K562 (cell line): ENCODE measurements around the gene NMRK1. TPM values are rescaled to one million over a fixed set of nuclear protein-coding genes. Genes with fewer than 3 reads are reported as not detected.

ENCODE experiments used
- ATAC-seq: fragments of 200-7000 bp; cut with Tn5 transposase; 3 replicates; pipeline ENCODE4 v1.9.1; 2020; ENCODE audit warnings: moderate library complexity
- BruUV-seq: library from RNA; stranded (reverse); fragments of 400-500 nt; replicated peaks from 2 replicates; lab custom pipeline; 2021; lab: Mats Ljungman, UMichigan
- CTCF ChIA-PET: fragments of 300-600 bp; formaldehyde crosslinking; extraction: SDS; loops from one replicate; lab custom pipeline; 2021; ENCODE audit warnings: low intra/inter-chr PET ratio; lab: Yijun Ruan, JAX
- POLR2A ChIA-PET: fragments of 300-600, 350-650 bp; sonication (Branson Sonifier 250); formaldehyde crosslinking; extraction: SDS; loops from one replicate; lab custom pipeline; 2021; ENCODE audit warnings: antibody characterized with exemption, inconsistent platforms; lab: Yijun Ruan, JAX
- DNase-seq, 4 experiments: peaks; one replicate each; pipeline versions ENCODE4 v3.0.0 to v3.0.0-alpha.2; 2011 to 2018; ENCODE audit warnings: low spot score in 3 of 4, mixed read lengths in 3 of 4; ENCODE audit errors: extremely low read depth in 1 of 4
- FAIRE-seq: peaks from 2 replicates; lab custom pipeline; 2011; peaks lifted over from hg19 to GRCh38; lab: Jason Lieb, UNC
- H2AFZ ChIP-seq: 2 replicates; pipeline ENCODE4 v1.6.0; 2011; ENCODE audit warnings: low read depth, low read length, control low read depth, inconsistent platforms
- H3K27ac ChIP-seq: fragments of 200-600 bp; 3 replicates; pipeline ENCODE4 v1.8.0; 2011; ENCODE audit warnings: low read depth, mild to moderate bottlenecking, control low read depth, inconsistent platforms, low read length, moderate library complexity, mixed read lengths; ENCODE audit errors: extremely low read depth
- H3K27me3 ChIP-seq, 2 experiments: fragments of 300-600 bp in 1 of 2; 2 replicates in 1 of 2; 3 replicates in 1 of 2; pipeline versions ENCODE4 v1.6.0 to v1.8.0; 2011; ENCODE audit warnings: inconsistent platforms in 2 of 2, low read length in 2 of 2, mild to moderate bottlenecking in 1 of 2, mixed read lengths in 1 of 2, moderate library complexity in 1 of 2; ENCODE audit not compliant: control insufficient read depth in 2 of 2, insufficient read depth in 2 of 2
- H3K36me3 ChIP-seq: fragments of 300-600 bp; 3 replicates; pipeline ENCODE4 v1.8.0; 2011; ENCODE audit warnings: mild to moderate bottlenecking, low read length, inconsistent platforms; ENCODE audit not compliant: control insufficient read depth, insufficient read depth
- H3K4me1 ChIP-seq, 2 experiments: fragments of 200-600 bp in 1 of 2; replicated peaks in 1 of 2; 2 replicates in 1 of 2; 3 replicates in 1 of 2; pipeline versions ENCODE4 v1.5.1 to v1.8.0; 2011; ENCODE audit warnings: inconsistent platforms in 2 of 2, low read length in 2 of 2, mild to moderate bottlenecking in 1 of 2, mixed read lengths in 1 of 2, moderate library complexity in 1 of 2; ENCODE audit not compliant: control insufficient read depth in 2 of 2, insufficient read depth in 2 of 2
- H3K4me2 ChIP-seq: 2 replicates; pipeline ENCODE4 v1.6.1; 2011; ENCODE audit warnings: low read length, control low read depth, inconsistent platforms, mixed read lengths; ENCODE audit not compliant: insufficient read depth
- H3K4me3 ChIP-seq: fragments of 200-600 bp; sonication (generic), shearing (Covaris generic); 2 replicates; pipeline ENCODE4 v1.5.1; 2016; ENCODE audit warnings: control low read depth, inconsistent platforms
- H3K79me2 ChIP-seq: fragments of 200-600 bp; 3 replicates; pipeline ENCODE4 v1.8.0; 2011; ENCODE audit warnings: low read length, inconsistent platforms; ENCODE audit not compliant: control insufficient read depth, insufficient read depth
- H3K9ac ChIP-seq, 2 experiments: 2 replicates each; pipeline versions ENCODE4 v1.6.0 to v1.6.1; 2011; ENCODE audit warnings: low read depth in 2 of 2, low read length in 2 of 2, control low read depth in 1 of 2, inconsistent platforms in 1 of 2, mild to moderate bottlenecking in 1 of 2, mixed read lengths in 1 of 2; ENCODE audit not compliant: insufficient read depth in 1 of 2
- H3K9me1 ChIP-seq: one replicate; pipeline ENCODE4 v1.6.0; 2011; ENCODE audit warnings: inconsistent platforms, mild to moderate bottlenecking, low read length, moderate library complexity; ENCODE audit not compliant: control insufficient read depth, insufficient read depth
- H3K9me3 ChIP-seq: replicated peaks from 2 replicates; pipeline ENCODE4 v1.5.1; 2011; ENCODE audit warnings: low read depth, low read length, inconsistent platforms; ENCODE audit not compliant: control insufficient read depth, insufficient read depth
- H4K20me1 ChIP-seq: replicated peaks from 2 replicates; pipeline ENCODE4 v1.6.1; 2011; ENCODE audit warnings: low read length, inconsistent platforms, mixed read lengths; ENCODE audit not compliant: control insufficient read depth, insufficient read depth
- E2F6 ChIP-seq, 2 experiments: IDR thresholded peaks; 2 replicates each; pipeline ENCODE4 v1.6.1; 2011; ENCODE audit warnings: borderline replicate concordance in 1 of 2, control low read depth in 1 of 2, low read depth in 1 of 2, low read length in 1 of 2, mild to moderate bottlenecking in 1 of 2, mixed read lengths in 1 of 2, moderate library complexity in 1 of 2; ENCODE audit not compliant: insufficient read depth in 1 of 2, insufficient read length in 1 of 2, poor library complexity in 1 of 2, severe bottlenecking in 1 of 2; ENCODE audit errors: extremely low read depth in 1 of 2
- FOXK1 ChIP-seq: sonication (generic); formaldehyde crosslinking; IDR thresholded peaks from 2 replicates; pipeline ENCODE4 v1.8.0; 2022; ENCODE audit warnings: missing genetic modification reagents, mild to moderate bottlenecking, borderline replicate concordance
- HOMEZ ChIP-seq: fragments of 250-450 bp; sonication (Bioruptor Pico); IDR thresholded peaks from 2 replicates; pipeline ENCODE4 v1.4.0; 2020; ENCODE audit warnings: mild to moderate bottlenecking, moderate library complexity
- NFE2 ChIP-seq: IDR thresholded peaks from 2 replicates; pipeline ENCODE4 v1.6.1; 2014; ENCODE audit warnings: antibody characterized with exemption, low read depth
- RUNX1 ChIP-seq: sonication (generic); IDR thresholded peaks from 2 replicates; pipeline ENCODE4 v1.6.1; 2016; ENCODE audit warnings: antibody characterized with exemption, low read depth
- TAL1 ChIP-seq: fragments of 450-650 bp; IDR thresholded peaks from 2 replicates; pipeline ENCODE4 v1.6.1; 2016; ENCODE audit warnings: mild to moderate bottlenecking
- TFAM ChIP-seq: fragments of 250-450 bp; sonication (Bioruptor Pico); conservative IDR thresholded peaks from 2 replicates; pipeline ENCODE4 v1.5.0; 2021; ENCODE audit warnings: mild to moderate bottlenecking, moderate library complexity
- ZNF717 ChIP-seq: fragments of 250-450 bp; sonication (Bioruptor Pico); IDR thresholded peaks from 2 replicates; pipeline ENCODE4 v1.5.0; 2021
- WGBS: fragments of 100-300 bp; shearing (Covaris generic); methylation state at CpG from one replicate; pipeline ENCODE4 v1.1.6; 2016; ENCODE audit warnings: low coverage, mixed read lengths; ENCODE audit not compliant: insufficient coverage; ENCODE audit errors: missing lambda C conversion rate; 5-methylcytosine and 5-hydroxymethylcytosine counted together
- in situ Hi-C: fragments of 300-500 bp; cut with MboI; formaldehyde crosslinking; loops from 4 replicates; pipeline ENCODE4 v1.15.0; 2018; ENCODE audit warnings: inconsistent platforms, mixed read lengths
- intact Hi-C: fragments of 100-400 bp; cut with micrococcal nuclease; formaldehyde crosslinking; loops from 2 replicates; pipeline ENCODE4 v1.14.2; 2022
- polyA plus RNA-seq, 8 experiments: library from polyadenylated mRNA; depleted of rRNA in 4 of 8; stranded (reverse) in 5 of 8; unstranded in 3 of 8; fragments of >200 nt; fragmentation: Nextera tagmentation in 2 of 8; fragmentation: Illumina TruSeq in 1 of 8; extraction: Ambion mirVana in 2 of 8; extraction: Trizol in 1 of 8; gene quantifications; 2 replicates each; pipeline versions ENCODE4 v1.2.1 to v1.2.3, GENCODE V29; 2011 to 2014; ENCODE audit warnings: inconsistent platforms in 1 of 8, missing spikeins in 1 of 8
- total RNA-seq, 7 experiments: library from RNA; depleted of rRNA in 6 of 7; stranded (reverse); fragments of >200 nt in 6 of 7; fragmentation: Illumina TruSeq in 2 of 7; extraction: Trizol in 2 of 7; gene quantifications; 2 replicates each; pipeline versions ENCODE4 v1.2.1 to v1.2.3, GENCODE V29; 2011 to 2021; ENCODE audit warnings: low replicate concordance in 1 of 7

The NMRK1 gene
- total and polyA plus RNA-seq, 9 of the 15 experiments (the other 6 are each of a cell fraction or from before 2014, with no cell fraction given) = 1.1 to 3.5 (median 1.7) TPM

- WGBS = 96% methylated on average over 3 of the region's 3 CpGs
- ATAC-seq (no peak), DNase-seq (no peak), FAIRE-seq (no peak)
- POLR2A ChIA-PET = interaction anchor here (0.6 kb wide), 1 partner anchor 9 kb away, joined by 3 read pairs; no protein-coding TSS in a partner anchor
- H3K9me3 ChIP-seq = no peaks in the 10 kb centered on the region
- no peaks in the 10 kb centered on the region for H3K9me1 ChIP-seq
- H3K4me1 ChIP-seq = peaks cover 0 to 2% of the 10 kb centered on the region in 2 experiments; a peak in 2 of 5 replicates
- H3K27me3 ChIP-seq = no peaks in the 10 kb centered on the region
- no peak overlapping the region for H3K4me3 ChIP-seq
- H3K4me2 ChIP-seq = no peak overlapping the region
- in situ Hi-C loops = no loop called here
- H4K20me1 ChIP-seq = no peaks in the 10 kb centered on the region
- BruUV-seq = no TSS peak
- no peak for TF ChIP-seq FOXK1 (CRISPR knock-in tag)
- TF ChIP-seq HOMEZ (CRISPR knock-in tag) = no peak
- no peak for TF ChIP-seq TFAM (CRISPR knock-in tag)
- no peak for TF ChIP-seq ZNF717 (CRISPR knock-in tag)
- no peak for TF ChIP-seq NFE2
- TF ChIP-seq TAL1 = no peak
- no peak for TF ChIP-seq E2F6 (IDR thresholded peaks at IDR 0.05; ENCODE audit: borderline replicate concordance in 1 of 2, extremely low read depth in 1 of 2, insufficient read depth in 1 of 2, insufficient read length in 1 of 2, low read depth in 1 of 2, low read length in 1 of 2, poor library complexity in 1 of 2, severe bottlenecking in 1 of 2)
- no peak for TF ChIP-seq RUNX1
- H3K27ac ChIP-seq = no peak overlapping the region
- CTCF ChIA-PET = no interaction called here
- H3K36me3 ChIP-seq = peaks cover 34% of the 10 kb centered on the region
- peaks cover 27% of the 10 kb centered on the region for H3K79me2 ChIP-seq
- no peak overlapping the region for H3K9ac ChIP-seq
- intact Hi-C loops = no loop called here
- no peak overlapping the region for H2AFZ ChIP-seq
These were observed 70.6 kb downstream of the NMRK1 start for GRCh38 chr9:75017378-75017777.
